H1 (cell line): Measurements from ENCODE around the gene LRP3. TPM values are rescaled to one million over a fixed set of nuclear protein-coding genes. Genes with fewer than 3 reads are reported as not detected.

Experiments used
- CTCF ChIA-PET: fragments of 300-600 bp; sonication (Branson Sonifier 250); formaldehyde crosslinking; loops from one replicate; lab custom pipeline; 2021; ENCODE audit not compliant: partially characterized antibody; lab: Charles Lee
- POLR2A ChIA-PET: fragments of 300-600 bp; sonication (Branson Sonifier 250); formaldehyde crosslinking; loops from one replicate; lab custom pipeline; 2021; ENCODE audit warnings: inconsistent platforms; ENCODE audit not compliant: partially characterized antibody; lab: Charles Lee
- DNase-seq, 2 experiments: peaks; one replicate each; pipeline versions ENCODE4 v3.0.0 to v3.0.0-alpha.2; 2010 to 2022; ENCODE audit warnings: low spot score in 2 of 2, low read depth in 1 of 2, mixed read lengths in 1 of 2
- FAIRE-seq: peaks from 2 replicates; lab custom pipeline; 2011; peaks lifted over from hg19 to GRCh38; lab: Jason Lieb, UNC
- H2AFZ ChIP-seq: 2 replicates; pipeline ENCODE4 v1.8.1; 2012; ENCODE audit warnings: low read length, inconsistent platforms
- H2AK5ac ChIP-seq: 2 replicates; pipeline ENCODE4 v1.6.1; 2013; ENCODE audit warnings: low read depth, low read length
- H2BK120ac ChIP-seq: replicated peaks from 2 replicates; pipeline ENCODE3; 2013; ENCODE audit warnings: low read depth, low read length, inconsistent platforms
- H2BK12ac ChIP-seq: 2 replicates; pipeline ENCODE4 v1.6.1; 2013; ENCODE audit warnings: low read depth, low read length
- H2BK15ac ChIP-seq: 2 replicates; pipeline ENCODE4 v1.6.1; 2013; ENCODE audit warnings: low read length
- H2BK20ac ChIP-seq: 2 replicates; pipeline ENCODE4 v1.6.1; 2013; ENCODE audit warnings: low read length
- H2BK5ac ChIP-seq: 2 replicates; pipeline ENCODE4 v1.6.1; 2013; ENCODE audit warnings: low read depth, low read length
- H3K14ac ChIP-seq: 2 replicates; pipeline ENCODE4 v1.6.1; 2013; ENCODE audit warnings: inconsistent platforms; ENCODE audit not compliant: insufficient read length
- H3K18ac ChIP-seq: 2 replicates; pipeline ENCODE4 v1.6.1; 2013; ENCODE audit warnings: low read length; ENCODE audit errors: extremely low read depth
- H3K23ac ChIP-seq: 2 replicates; pipeline ENCODE4 v1.6.1; 2013; ENCODE audit warnings: inconsistent platforms; ENCODE audit not compliant: insufficient read length
- H3K23me2 ChIP-seq: 2 replicates; pipeline ENCODE4 v1.6.1; 2013; ENCODE audit warnings: low read depth, low read length
- H3K27ac ChIP-seq: 2 replicates; pipeline ENCODE4 v1.6.1; 2011; ENCODE audit warnings: low read depth, low read length, inconsistent platforms
- H3K27me3 ChIP-seq, 4 experiments: replicated peaks in 1 of 4; 1 replicate in 1 of 4; 2 replicates in 3 of 4; pipeline versions ENCODE4 v1.6.1 to v1.8.1; 2011 to 2013; ENCODE audit warnings: low read length in 3 of 4, mild to moderate bottlenecking in 3 of 4, inconsistent platforms in 2 of 4, mixed read lengths in 2 of 4, moderate library complexity in 1 of 4; ENCODE audit not compliant: control insufficient read depth in 3 of 4, insufficient read depth in 3 of 4; ENCODE audit errors: extremely low read depth in 1 of 4
- H3K36me3 ChIP-seq, 4 experiments: 2 replicates each; pipeline versions ENCODE4 v1.6.1 to v1.8.1; 2011 to 2013; ENCODE audit warnings: mild to moderate bottlenecking in 4 of 4, low read length in 3 of 4, moderate library complexity in 2 of 4, control low read depth in 1 of 4, inconsistent platforms in 1 of 4; ENCODE audit not compliant: insufficient read depth in 4 of 4, control insufficient read depth in 2 of 4
- H3K4ac ChIP-seq: replicated peaks from 2 replicates; pipeline ENCODE3; 2013; ENCODE audit warnings: low read length, low read depth, mixed read lengths, inconsistent platforms; ENCODE audit not compliant: insufficient read length
- H3K4me1 ChIP-seq, 4 experiments: replicated peaks in 1 of 4; 1 replicate in 1 of 4; 2 replicates in 3 of 4; pipeline versions ENCODE4 v1.6.1 to v1.8.1; 2011 to 2013; ENCODE audit warnings: low read length in 3 of 4, inconsistent platforms in 2 of 4, mixed read lengths in 1 of 4; ENCODE audit not compliant: insufficient read depth in 4 of 4, control insufficient read depth in 3 of 4
- H3K4me2 ChIP-seq, 2 experiments: 2 replicates each; pipeline versions ENCODE4 v1.6.1 to v1.8.1; 2011 to 2013; ENCODE audit warnings: low read depth in 2 of 2, low read length in 2 of 2, control low read depth in 1 of 2, inconsistent platforms in 1 of 2, mild to moderate bottlenecking in 1 of 2; ENCODE audit not compliant: insufficient read depth in 1 of 2
- H3K4me3 ChIP-seq, 4 experiments: fragments of 200-600, 300-600 bp in 1 of 4; sonication (generic), shearing (Covaris generic), sonication (Bioruptor Twin) in 1 of 4; 2 replicates each; pipeline versions ENCODE4 v1.5.1 to v1.8.1; 2011 to 2016; ENCODE audit warnings: low read length in 4 of 4, low read depth in 3 of 4, control low read depth in 2 of 4, inconsistent platforms in 2 of 4, mild to moderate bottlenecking in 2 of 4, mixed read lengths in 1 of 4, moderate library complexity in 1 of 4; ENCODE audit not compliant: insufficient read depth in 2 of 4; ENCODE audit errors: extremely low read depth in 1 of 4
- H3K56ac ChIP-seq: replicated peaks from 2 replicates; pipeline ENCODE3; 2013; ENCODE audit warnings: low read depth, mild to moderate bottlenecking, mixed read lengths, low read length, inconsistent platforms; ENCODE audit not compliant: insufficient read length
- H3K79me1 ChIP-seq: 2 replicates; pipeline ENCODE4 v1.6.1; 2013; ENCODE audit warnings: low read depth, low read length, control low read depth
- H3K79me2 ChIP-seq, 2 experiments: 2 replicates each; pipeline versions ENCODE4 v1.6.1 to v1.8.1; 2012 to 2013; ENCODE audit warnings: low read length in 2 of 2, mild to moderate bottlenecking in 2 of 2, inconsistent platforms in 1 of 2; ENCODE audit not compliant: insufficient read depth in 2 of 2, control insufficient read depth in 1 of 2
- H3K9ac ChIP-seq, 4 experiments: replicated peaks in 1 of 4; 1 replicate in 1 of 4; 2 replicates in 3 of 4; pipeline versions ENCODE4 v1.6.1 to v1.8.1; 2011 to 2013; ENCODE audit warnings: low read depth in 3 of 4, low read length in 3 of 4, control low read depth in 2 of 4, mild to moderate bottlenecking in 2 of 4, moderate library complexity in 2 of 4, inconsistent platforms in 1 of 4; ENCODE audit errors: extremely low read depth in 1 of 4
- H3K9me3 ChIP-seq, 2 experiments: 2 replicates each; pipeline versions ENCODE4 v1.6.1 to v1.8.1; 2012 to 2013; ENCODE audit warnings: mild to moderate bottlenecking in 2 of 2, moderate library complexity in 2 of 2, control low read depth in 1 of 2, inconsistent platforms in 1 of 2, low read depth in 1 of 2, low read length in 1 of 2, mixed read lengths in 1 of 2; ENCODE audit not compliant: insufficient read depth in 2 of 2
- H4K20me1 ChIP-seq, 2 experiments: replicated peaks in 1 of 2; 2 replicates each; pipeline versions ENCODE3 to v1.8.1; 2011 to 2013; ENCODE audit warnings: inconsistent platforms in 2 of 2, low read length in 2 of 2, mild to moderate bottlenecking in 1 of 2; ENCODE audit not compliant: insufficient read depth in 2 of 2, control insufficient read depth in 1 of 2
- H4K5ac ChIP-seq: 2 replicates; pipeline ENCODE4 v1.6.1; 2013; ENCODE audit warnings: low read length, low read depth, mixed read lengths, inconsistent platforms; ENCODE audit not compliant: insufficient read length
- H4K8ac ChIP-seq: 2 replicates; pipeline ENCODE4 v1.8.0; 2013; ENCODE audit warnings: mild to moderate bottlenecking, moderate library complexity, low read length, inconsistent platforms; ENCODE audit not compliant: insufficient read depth; ENCODE audit errors: extremely low read depth
- H4K91ac ChIP-seq: replicated peaks from 2 replicates; pipeline ENCODE3; 2013; ENCODE audit warnings: low read length, mixed read lengths, inconsistent platforms; ENCODE audit not compliant: insufficient read length
- CTCF ChIP-seq, 3 experiments: IDR thresholded peaks; 1 replicate in 2 of 3; 2 replicates in 1 of 3; pipeline versions ENCODE4 v1.5.1 to v1.6.1; 2011; ENCODE audit warnings: low read length in 3 of 3, mild to moderate bottlenecking in 3 of 3, inconsistent platforms in 2 of 3, low read depth in 1 of 3, moderate library complexity in 1 of 3; ENCODE audit not compliant: insufficient read depth in 1 of 3; ENCODE audit errors: control extremely low read depth in 1 of 3
- TEAD4 ChIP-seq: IDR thresholded peaks from 2 replicates; pipeline ENCODE4 v1.6.1; 2012; ENCODE audit warnings: low read depth, low read length, inconsistent platforms, mixed read lengths
- WGBS, 2 experiments: shearing (Covaris generic) in 1 of 2; methylation state at CpG; one replicate each; pipeline versions ENCODE4 v1.1.6 to v1.1.7; 2013 to 2015; ENCODE audit warnings: low lambda C conversion rate in 2 of 2, mixed read lengths in 2 of 2, inconsistent platforms in 1 of 2, low coverage in 1 of 2, missing lambda C conversion rate in 1 of 2; ENCODE audit not compliant: insufficient replicate concordance in 2 of 2, insufficient coverage in 1 of 2, insufficient read length in 1 of 2; ENCODE audit errors: extremely low coverage in 1 of 2, missing lambda C conversion rate in 1 of 2; 5-methylcytosine and 5-hydroxymethylcytosine counted together
- polyA plus RNA-seq, 7 experiments: library from polyadenylated mRNA; depleted of rRNA in 3 of 7; stranded (reverse) in 5 of 7; unstranded in 2 of 7; fragments of >200 nt in 5 of 7; fragments of 200-250 nt in 2 of 7; gene quantifications; 1 replicate in 5 of 7; 2 replicates in 1 of 7; 4 replicates in 1 of 7; pipeline versions ENCODE4 v1.2.1 to v1.2.3, GENCODE V29; 2011 to 2013; ENCODE audit warnings: missing spikeins in 2 of 7, mixed read lengths in 2 of 7
- total RNA-seq: library from RNA; stranded (reverse); fragmentation: NEBNext Ultra II Directional; extraction: Animal tissue kit (Norgen Biotek cat#: 25700); gene quantifications from 2 replicates; pipeline ENCODE4 v1.2.1, GENCODE V29; 2021

The LRP3 gene
- total and polyA plus RNA-seq, 2 of the 8 experiments (the other 6 are each of a cell fraction or from before 2014, with no cell fraction given), result 30.3 to 33.7 TPM

- H2AK5ac ChIP-seq, result no peak overlapping the region
- H3K9me3 ChIP-seq, result no peaks in the 10 kb centered on the region
- 93% methylated on average over 6 of the region's 6 CpGs; no CpG with 5 or more reads in 1 of the 2 experiments for WGBS, 2 experiments
- H3K14ac ChIP-seq, result no peak overlapping the region
- peak in 1 of 3 experiments; percentile 8; a peak in 1 of 4 replicates for TF ChIP-seq CTCF (IDR thresholded peaks at IDR 0.05; ENCODE audit: control extremely low read depth in 1 of 3, insufficient read depth in 1 of 3, low read depth in 1 of 3, low read length in 3 of 3)
- TF ChIP-seq TEAD4, result no peak
- TF ChIP-seq, all 59 proteins: peak for 1
- Histone ChIP-seq H2AFZ (no peak overlapping the region), H3K4me3 (no peak overlapping the region), H2BK5ac (no peak overlapping the region), H3K27ac (no peak overlapping the region), H4K8ac (no peak overlapping the region), H3K23ac (no peak overlapping the region), H3K27me3 (no peaks in the 10 kb centered on the region), H3K56ac (no peak overlapping the region), H2BK15ac (no peak overlapping the region), H3K79me2 (no peaks in the 10 kb centered on the region), H3K4me1 (no peaks in the 10 kb centered on the region), H4K91ac (no peak overlapping the region), H3K18ac (no peak overlapping the region), H3K23me2 (no peaks in the 10 kb centered on the region; the same call in 1 of the 2 replicates), H2BK20ac (no peak overlapping the region), H3K36me3 (no peaks in the 10 kb centered on the region), H3K79me1 (no peaks in the 10 kb centered on the region), H2BK12ac (no peak overlapping the region), H4K20me1 (no peaks in the 10 kb centered on the region), H3K4ac (no peak overlapping the region), H2BK120ac (no peak overlapping the region), H3K9ac (no peak overlapping the region), H4K5ac (no peak overlapping the region), H3K4me2 (no peak overlapping the region)
- ChIA-PET CTCF (interaction anchor here (0.6 to 1.9 kb wide), 9 partner anchors 9 to 125 kb away, joined by 3 to 14 read pairs (median 4); no protein-coding TSS in a partner anchor), POLR2A (interaction anchor here (0.7 to 0.9 kb wide), 2 partner anchors 15 to 128 kb away, joined by 3 to 4 read pairs; no protein-coding TSS in a partner anchor)
- FAIRE-seq (no peak), DNase-seq (no peak)
Observed at GRCh38 chr19:33147538-33147937, 46.6 kb upstream of the LRP3 start.
